Measurements from ENCODE around the gene FAM25A.
"Not testable (repeated sequence)": the region's sequence is repeated elsewhere in the genome, so short reads cannot be mapped to it uniquely, and the experiment has no call there.

FAM25A gene

DNA sequence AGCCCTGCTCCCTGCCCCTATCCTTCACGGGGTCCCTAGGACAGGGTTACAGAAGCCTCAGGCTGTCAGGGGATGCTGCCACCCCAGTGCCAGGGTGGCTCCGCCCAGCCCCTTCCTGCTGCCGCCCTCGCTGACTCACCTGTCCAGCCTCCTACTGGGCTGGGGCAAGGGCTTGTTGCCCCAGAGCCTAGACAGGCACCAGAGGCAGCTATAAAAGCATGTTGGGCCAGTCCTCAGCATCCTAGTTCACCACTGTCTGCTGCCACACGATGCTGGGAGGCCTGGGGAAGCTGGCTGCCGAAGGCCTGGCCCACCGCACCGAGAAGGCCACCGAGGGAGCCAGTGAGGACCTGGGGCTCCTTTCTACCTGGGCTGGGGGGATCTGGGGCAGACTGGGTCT lies at the start of gene FAM25A:
Gene FAM25A, plus strand, starts transcription at position 239 of the 400 bp plus-strand sequence. Its CDS starts 31 bp downstream, at position 270.
- DNase-seq (ENCODE audit: low read depth): peak; percentile 18
- not testable (repeated sequence) for H3K4me3 ChIP-seq (ENCODE audit: low read length)

GRCh38 chr10:86970982-86971231 lies 49.2 kb upstream of the FAM25A start:
- no peak for DNase-seq (ENCODE audit: low read depth)
- H3K4me3 ChIP-seq (ENCODE audit: low read length): peak overlapping the region; percentile 56
- TF ChIP-seq, protein P1, sequence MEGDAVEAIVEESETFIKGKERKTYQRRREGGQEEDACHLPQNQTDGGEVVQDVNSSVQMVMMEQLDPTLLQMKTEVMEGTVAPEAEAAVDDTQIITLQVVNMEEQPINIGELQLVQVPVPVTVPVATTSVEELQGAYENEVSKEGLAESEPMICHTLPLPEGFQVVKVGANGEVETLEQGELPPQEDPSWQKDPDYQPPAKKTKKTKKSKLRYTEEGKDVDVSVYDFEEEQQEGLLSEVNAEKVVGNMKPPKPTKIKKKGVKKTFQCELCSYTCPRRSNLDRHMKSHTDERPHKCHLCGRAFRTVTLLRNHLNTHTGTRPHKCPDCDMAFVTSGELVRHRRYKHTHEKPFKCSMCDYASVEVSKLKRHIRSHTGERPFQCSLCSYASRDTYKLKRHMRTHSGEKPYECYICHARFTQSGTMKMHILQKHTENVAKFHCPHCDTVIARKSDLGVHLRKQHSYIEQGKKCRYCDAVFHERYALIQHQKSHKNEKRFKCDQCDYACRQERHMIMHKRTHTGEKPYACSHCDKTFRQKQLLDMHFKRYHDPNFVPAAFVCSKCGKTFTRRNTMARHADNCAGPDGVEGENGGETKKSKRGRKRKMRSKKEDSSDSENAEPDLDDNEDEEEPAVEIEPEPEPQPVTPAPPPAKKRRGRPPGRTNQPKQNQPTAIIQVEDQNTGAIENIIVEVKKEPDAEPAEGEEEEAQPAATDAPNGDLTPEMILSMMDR (IDR thresholded peaks at IDR 0.05; ENCODE audit: insufficient read depth, low read depth, low read length, missing control alignments): no peak

DNA sequence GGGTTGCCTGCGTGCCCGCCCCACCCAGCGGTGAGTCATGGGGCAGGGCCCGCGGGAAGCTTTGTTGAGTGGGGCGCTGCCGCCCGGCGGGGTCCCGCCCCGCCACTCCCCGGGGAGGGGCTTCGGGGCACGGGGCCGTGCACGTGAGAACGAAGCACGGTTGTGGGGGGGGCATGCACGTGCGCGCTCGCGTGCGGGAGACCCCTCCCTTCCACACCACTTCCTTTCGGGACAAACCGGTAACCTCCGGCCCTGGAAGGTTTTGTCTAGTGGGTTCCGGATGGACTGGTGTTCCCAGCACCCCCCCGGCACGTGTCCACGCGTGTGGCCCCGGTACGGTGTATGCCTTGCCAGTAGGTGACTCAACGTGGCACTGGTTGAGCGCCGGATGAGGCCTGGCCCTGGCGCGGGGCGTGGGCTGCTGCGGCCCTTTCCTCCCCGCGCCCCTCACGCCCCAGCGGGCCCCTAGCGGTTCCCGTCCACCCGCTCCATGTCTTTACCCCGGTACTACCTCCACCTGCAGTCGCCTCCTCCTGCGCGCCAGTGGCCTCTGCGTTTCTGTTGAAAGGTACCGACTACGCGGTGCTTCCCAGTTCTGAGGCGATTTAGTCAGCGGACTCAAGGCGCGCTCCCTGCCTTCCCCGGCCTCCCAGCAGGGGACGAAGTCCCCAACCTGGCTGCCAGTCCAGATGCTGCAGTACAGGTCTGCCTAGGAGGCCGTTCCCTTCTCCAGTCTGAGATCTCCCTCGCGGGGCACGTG lies 48.7 kb upstream of the FAM25A start:
- H3K4me3 ChIP-seq (ENCODE audit: low read length): peak overlapping the region; percentile 56
- DNase-seq (ENCODE audit: low read depth): peak; percentile 87
- TF ChIP-seq, protein P1 (IDR thresholded peaks at IDR 0.05; ENCODE audit: insufficient read depth, low read depth, low read length, missing control alignments): peak; percentile 29

- H3K4me3 ChIP-seq (ENCODE audit: low read length): no peak overlapping the region
- DNase-seq (ENCODE audit: low read depth): no peak
- TF ChIP-seq, protein P1 (IDR thresholded peaks at IDR 0.05; ENCODE audit: insufficient read depth, low read depth, low read length, missing control alignments): no peak
These were observed 47.3 kb upstream of the FAM25A start for GRCh38 chr10:86972613-86973380.

- DNase-seq (ENCODE audit: low read depth): peak; percentile 64
- TF ChIP-seq, protein P1 (IDR thresholded peaks at IDR 0.05; ENCODE audit: insufficient read depth, low read depth, low read length, missing control alignments): no peak
These were observed 45.6 kb upstream of the FAM25A start for GRCh38 chr10:86974484-86974883.

DNA sequence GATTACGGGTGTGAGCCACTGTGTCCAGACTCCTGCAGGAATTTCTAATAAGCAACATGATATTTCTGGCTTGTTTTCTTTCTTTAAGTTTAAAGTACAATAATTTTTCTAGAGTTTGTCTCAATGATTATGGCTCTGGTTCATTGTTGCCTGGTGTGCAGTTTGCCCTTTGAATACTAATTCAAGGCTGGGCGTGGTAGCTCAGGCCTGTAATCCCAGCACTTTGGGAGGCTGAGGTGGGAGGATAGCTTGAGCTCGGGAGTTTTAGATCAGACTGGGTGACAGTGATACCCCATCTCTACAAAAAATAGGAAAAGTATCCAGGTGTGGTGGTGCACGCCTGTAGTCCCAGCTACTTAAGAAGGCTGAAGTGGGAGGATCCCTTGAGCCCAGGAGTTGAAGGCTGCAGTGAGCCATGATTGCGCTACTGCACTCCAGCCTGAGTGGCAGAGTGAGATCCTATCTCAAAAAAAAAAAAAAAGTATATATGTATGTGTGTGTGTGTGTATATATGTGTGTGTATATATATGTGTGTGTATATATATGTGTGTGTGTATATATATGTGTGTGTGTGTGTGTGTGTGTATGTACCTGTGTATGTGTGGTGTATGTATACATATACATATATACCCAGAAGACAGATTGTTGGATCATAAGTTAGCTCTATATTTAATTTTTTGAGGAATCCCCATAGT lies 43.6 kb upstream of the FAM25A start:
- TF ChIP-seq, protein P1 (IDR thresholded peaks at IDR 0.05; ENCODE audit: insufficient read depth, low read depth, low read length, missing control alignments): no peak
- H3K4me3 ChIP-seq (ENCODE audit: low read length): no peak overlapping the region
- no peak for DNase-seq (ENCODE audit: low read depth)

More at GRCh38 chr10:86974484-86974883, 45.6 kb upstream of the FAM25A start:
- peak overlapping the region; percentile 39 for H3K4me3 ChIP-seq (ENCODE audit: low read length)

DNA sequence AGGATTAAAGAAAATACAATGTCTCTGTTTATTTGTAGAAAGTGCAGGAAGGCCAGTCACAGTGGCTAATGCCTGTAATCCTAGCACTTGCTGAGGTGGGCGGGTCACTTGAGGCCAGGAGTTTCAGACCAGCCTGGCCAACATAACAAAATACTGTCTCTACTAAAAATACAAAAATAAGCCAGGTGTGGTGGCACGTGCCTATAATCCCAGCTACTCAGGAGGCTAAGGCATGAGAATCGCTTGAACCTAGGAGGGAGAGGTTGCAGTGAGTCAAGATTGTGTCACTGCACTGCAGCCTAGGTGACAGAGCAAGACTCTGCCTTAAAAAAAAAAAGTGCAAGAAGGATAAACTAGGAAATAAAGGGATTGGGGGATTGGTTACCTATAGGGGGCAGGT lies 41.6 kb upstream of the FAM25A start:
- peak; percentile 64 for DNase-seq (ENCODE audit: low read depth)
- H3K4me3 ChIP-seq (ENCODE audit: low read length): not testable (repeated sequence)
